ENCODE results near the gene HINFP.
"Not testable (repeated sequence)": the region's sequence is repeated elsewhere in the genome, so short reads cannot be mapped to it uniquely, and the experiment has no call there.

Gene HINFP

DNA sequence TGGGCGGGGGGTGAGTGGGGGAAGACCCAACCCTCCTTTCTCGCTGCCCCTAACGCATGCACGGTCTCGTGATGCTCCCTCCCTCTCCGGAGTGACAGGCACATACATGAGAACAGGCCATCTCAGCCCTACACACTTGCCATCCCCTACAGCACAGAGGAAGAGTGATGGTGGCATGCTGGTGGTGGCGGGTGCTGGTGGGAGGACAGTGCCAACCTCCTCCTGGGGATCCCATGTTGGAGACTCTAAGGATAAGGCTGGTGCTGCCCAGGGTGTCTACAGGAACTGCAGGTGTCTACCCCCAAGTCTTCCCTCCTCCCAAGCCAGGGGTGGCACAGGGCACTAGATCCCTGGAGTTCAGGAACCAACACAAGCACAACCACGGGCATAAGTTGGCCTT is 40.5 kb downstream of the HINFP start:
- no peak for DNase-seq

DNA sequence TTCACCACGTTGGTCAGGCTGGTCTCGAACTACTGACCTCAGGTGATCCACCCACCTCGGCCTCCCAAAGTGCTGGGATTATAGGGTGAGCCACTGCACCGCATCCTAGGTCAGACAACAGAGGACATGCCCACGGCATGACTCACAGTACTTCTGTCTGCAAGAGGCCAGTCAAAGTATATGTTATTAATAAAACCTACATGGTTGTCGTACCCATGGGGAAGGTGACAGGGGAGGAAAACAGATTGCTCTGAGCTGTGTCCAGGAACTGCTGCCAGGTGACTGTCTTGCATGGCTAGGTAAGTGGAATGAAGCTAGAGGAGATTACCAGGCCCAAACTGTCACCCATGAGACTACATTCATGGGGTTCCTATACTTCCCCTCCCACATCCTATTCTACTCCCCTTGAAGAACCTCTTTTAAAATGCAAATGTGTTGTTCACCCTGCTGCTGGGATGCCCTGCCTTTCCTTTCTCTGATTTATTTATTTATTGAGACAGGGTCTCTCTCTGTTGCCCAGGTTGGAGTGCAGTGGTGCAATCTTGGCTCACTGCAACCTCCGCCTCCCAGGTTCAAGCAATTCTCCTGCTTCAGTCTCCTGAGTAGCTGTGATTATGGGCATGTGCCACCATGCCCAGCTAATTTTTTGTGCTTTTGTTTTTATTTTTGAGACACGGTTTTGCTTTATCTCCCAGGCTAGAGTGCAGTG is 45.1 kb downstream of the HINFP start:
- DNase-seq, result no peak

DNA sequence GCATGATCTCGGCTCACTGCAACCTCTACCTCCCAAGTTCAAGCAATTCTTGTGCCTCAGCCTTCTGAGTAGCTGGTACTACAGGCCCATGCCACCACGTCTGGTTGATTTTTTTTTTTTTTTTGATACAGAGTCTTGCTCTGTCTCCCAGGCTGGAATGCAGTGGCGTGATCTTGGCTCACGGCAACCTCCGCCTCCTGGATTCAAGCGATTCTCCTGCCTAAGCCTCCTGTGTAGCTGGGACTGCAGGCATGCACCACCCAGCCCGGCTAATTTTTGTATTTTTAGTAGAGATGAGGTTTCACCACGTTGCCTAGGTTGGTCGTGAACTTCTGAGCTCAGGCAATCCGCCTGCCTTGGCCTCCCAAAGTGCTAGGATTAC is 45.7 kb downstream of the HINFP start:
- not testable (repeated sequence) for DNase-seq

DNA sequence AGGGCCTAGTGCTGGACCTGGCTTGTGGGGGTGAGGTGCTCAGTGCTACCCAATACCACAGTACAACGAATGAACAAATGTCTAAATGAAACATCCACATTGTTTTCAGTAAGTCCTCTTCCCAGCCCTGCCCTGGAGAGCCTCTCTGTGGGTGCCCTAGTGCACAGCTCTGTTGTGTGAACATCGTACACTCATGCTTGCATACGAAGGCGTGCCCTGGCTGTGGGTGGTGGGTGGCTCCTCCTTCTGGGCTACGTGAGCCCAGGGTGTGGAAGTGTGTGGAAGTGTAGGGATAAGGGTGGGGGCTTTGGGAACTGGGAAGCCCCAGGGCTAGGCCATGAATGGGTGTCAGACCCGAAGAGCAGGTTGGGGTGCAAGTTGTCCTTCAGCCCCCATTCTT is 46.6 kb downstream of the HINFP start:
- DNase-seq, result no peak

DNA sequence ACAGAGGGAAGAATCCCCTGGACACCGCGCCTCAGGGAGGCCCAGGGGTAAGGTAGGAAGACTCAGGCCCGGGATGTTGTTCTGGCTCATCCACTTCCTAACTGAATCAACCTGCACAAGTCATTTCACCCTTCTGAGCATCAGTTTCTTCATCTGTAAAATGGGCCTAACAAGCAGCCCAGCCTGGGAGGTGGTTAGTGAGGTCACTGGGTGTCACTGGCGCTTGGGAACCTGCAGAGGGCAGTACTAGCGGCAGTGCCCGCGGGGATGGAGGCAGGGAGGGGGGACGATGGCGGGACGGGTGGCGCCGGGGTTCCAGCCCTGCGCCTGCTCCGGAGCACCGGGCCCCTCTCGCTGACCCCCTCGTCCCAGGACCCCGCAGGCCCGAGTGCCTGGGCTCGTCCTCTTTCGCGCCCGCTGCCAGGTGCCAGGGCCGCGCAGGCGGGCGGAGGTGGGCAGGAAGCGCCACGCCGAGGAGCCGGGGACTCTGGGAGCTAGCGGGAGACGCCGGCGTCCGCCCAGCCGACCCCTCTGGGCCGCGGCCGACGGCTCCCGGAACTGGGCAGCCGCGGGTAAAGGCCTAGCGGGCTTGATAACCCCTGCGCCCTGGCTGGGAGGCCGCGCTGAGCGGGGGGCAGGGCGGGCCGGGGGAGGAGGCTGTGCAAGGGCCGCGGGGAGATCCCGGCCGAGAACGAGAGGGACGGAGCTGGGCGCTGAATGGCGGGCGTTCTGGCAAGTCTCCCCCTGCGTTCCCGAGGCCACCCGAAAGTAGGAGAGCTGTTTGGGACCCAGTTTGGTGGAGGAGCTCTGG is 47.3 kb downstream of the HINFP start, which contains the start of gene NLRX1:
Gene NLRX1, plus strand, starts transcription at position 255 of the 811 bp plus-strand sequence. CDS start 2,679 bp downstream, outside the sequence.
- peak; percentile 89 for DNase-seq

DNA sequence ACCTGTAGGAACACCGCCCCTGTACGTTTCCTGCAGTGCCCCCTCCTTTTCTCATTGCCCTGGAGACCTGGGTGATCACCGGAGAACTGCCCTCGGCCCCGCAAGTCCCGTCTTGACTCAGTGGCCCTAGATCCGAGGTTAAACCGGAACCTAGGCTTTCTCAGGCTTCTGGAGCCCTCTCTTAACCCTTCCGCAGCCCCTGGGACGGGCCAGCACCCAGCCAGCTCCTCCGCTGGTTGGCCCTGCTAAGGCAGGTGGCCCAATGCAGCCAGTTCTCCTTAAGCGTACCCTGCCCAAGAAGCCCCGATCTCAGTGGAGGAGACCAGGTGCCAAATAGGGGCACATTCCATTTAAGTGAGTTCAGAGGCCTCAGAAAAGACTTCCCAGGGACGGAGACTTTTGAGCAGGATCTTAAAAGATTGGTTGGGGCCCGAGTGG is 47.9 kb downstream of the HINFP start:
- DNase-seq, result peak; percentile 64

DNA sequence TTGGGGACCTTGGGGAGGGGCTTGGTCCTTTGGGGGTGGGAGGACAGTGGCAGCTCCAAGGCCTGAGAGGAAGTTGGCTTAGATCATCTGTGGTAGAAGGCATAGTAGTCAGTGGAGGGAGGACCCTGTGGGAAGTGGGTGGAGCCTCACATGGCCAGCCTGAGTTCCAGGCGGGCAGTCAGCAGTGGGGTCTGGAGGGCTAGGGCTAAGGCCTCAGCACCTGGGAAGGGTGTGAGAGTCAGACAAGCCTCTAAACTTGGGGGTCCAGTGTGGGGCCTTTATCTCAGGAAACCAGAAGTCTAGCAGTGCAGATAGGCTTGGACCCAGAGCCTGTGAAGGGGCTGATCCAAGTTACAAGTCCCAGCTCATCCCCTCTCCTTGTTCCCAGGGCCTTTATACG is 51.1 kb downstream of the HINFP start:
- no peak for DNase-seq

DNA sequence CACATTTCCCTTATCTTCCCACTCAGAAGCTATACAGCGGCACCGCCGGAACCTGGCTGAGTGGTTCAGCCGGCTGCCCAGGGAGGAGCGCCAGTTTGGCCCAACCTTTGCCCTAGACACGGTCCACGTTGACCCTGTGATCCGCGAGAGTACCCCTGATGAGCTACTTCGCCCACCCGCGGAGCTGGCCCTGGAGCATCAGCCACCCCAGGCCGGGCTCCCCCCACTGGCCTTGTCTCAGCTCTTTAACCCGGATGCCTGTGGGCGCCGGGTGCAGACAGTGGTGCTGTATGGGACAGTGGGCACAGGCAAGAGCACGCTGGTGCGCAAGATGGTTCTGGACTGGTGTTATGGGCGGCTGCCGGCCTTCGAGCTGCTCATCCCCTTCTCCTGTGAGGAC is 52.1 kb downstream of the HINFP start:
- no peak for DNase-seq

DNA sequence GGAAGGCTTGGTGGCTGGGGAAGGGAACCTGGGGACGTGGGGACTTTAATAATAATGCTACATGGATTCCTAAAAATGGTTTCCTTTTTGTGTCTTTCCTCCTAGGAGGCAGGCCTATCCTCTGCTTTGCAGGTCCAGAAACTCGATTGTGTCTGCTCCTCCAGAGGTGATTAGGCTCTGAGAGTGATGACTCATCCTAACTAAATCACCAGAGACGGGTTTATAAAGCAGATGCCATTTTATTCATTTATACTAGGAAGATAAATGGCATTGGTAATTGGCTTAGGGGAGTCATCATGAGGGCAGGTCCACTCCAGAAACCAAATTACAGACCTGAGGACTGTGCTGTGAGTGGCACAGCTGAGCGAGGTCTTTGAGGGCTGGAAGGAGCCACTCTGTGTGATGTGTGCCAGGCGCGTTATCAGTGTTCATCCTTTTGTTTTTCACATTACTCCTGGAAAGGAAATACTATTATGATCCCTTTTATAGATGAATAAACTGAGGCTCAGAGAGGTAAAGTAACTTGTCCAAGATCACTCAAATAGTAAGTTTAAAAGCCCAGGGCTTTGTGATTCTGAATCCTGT is 54.2 kb downstream of the HINFP start:
- DNase-seq, result no peak

DNA sequence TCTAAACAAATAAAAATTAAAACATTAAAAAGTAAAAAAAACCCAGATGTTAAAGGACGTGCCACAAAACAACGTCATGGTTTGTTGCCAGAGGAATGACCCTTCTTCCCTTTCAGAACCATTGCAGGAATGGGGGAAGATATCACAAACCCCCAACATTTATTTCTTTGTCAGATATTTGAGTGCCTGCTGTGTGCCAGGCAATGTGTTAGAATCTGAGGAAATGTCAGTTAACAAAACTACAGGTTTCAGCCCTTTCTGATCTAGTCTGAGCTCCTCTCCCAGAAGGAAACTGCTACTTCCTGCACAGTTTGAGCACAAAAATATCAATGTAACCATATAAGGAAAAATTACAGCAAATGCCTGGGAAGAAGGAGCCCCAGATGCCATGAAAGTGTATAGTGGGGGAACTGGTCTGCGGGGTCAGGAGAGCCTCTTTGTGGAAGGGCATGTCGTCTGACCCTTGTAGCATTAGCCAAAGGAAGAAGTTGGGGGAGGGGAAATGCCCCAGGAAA is 56.8 kb downstream of the HINFP start:
- DNase-seq, result no peak

DNA sequence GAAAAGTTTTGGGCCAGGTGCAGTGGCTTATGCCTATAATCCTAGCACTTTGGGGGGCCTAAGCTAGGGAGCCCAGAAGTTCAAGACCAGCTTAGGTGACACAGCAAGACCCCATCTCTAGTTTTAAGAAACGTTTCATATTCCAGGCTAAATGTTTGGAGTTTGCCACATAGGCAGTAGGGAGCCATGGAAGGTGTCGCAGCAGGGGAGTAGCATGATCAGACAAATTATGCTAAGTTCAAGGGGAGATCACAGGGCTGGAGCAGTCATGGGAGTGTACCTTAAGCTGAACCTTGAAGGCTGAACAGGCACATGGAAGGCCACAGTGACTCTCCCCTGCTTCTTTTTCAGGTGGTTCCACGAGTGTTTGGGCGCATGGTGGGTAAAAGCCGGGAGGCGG is 58.0 kb downstream of the HINFP start:
- DNase-seq, result no peak

DNA sequence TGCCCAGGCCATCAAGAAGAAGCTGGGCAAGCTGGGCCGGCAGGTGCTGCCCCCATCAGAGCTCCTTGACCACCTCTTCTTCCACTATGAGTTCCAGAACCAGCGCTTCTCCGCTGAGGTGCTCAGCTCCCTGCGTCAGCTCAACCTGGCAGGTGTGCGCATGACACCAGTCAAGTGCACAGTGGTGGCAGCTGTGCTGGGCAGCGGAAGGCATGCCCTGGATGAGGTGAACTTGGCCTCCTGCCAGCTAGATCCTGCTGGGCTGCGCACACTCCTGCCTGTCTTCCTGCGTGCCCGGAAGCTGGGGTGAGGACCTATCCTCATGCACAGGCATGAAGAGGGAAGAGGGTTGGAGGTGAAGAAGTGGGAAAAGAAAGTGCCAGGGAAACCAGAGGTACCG is 58.6 kb downstream of the HINFP start:
- DNase-seq, result no peak

DNA sequence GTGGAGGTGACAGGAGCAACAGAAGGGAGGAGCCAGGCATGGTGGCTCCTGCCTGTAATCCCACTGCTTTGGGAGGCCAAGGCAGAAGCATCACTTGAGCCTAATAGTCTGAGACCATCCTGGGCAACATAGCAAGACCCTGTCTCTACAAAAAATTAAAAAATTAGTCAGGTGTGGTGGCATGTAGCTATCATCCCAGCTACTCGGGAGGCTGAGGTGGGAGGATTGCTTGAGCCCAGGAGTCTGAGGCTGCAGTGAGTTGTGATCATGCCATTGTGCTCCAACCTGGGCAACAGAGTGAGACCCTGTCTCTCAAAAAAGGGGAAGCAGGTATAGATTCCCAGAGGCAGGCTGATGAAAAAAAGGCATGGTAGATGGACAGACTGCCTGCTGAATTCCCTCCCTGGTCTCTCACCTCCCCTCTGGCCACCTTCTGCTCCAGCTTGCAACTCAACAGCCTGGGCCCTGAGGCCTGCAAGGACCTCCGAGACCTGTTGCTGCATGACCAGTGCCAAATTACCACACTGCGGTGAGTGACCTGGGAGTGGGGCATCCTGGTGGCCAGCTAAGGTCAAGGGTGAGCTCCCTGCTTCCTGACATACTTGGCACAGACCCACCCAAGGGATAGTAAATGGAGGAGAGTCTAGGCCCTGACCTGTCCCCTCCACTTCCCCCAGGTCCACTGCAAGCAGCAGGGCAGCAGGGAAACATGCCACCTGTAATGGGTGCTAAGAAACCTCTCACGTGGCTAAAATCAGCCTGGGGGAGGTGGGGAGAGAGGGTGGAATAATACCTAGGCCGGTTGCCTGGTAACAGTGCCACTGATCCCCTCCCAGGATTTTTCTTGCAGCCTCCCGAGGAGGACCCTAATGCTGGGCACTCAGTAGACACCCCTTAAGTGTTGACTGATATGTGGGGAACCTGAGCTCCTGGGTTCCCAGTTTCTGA is 59.6 kb downstream of the HINFP start:
- no peak for DNase-seq

DNA sequence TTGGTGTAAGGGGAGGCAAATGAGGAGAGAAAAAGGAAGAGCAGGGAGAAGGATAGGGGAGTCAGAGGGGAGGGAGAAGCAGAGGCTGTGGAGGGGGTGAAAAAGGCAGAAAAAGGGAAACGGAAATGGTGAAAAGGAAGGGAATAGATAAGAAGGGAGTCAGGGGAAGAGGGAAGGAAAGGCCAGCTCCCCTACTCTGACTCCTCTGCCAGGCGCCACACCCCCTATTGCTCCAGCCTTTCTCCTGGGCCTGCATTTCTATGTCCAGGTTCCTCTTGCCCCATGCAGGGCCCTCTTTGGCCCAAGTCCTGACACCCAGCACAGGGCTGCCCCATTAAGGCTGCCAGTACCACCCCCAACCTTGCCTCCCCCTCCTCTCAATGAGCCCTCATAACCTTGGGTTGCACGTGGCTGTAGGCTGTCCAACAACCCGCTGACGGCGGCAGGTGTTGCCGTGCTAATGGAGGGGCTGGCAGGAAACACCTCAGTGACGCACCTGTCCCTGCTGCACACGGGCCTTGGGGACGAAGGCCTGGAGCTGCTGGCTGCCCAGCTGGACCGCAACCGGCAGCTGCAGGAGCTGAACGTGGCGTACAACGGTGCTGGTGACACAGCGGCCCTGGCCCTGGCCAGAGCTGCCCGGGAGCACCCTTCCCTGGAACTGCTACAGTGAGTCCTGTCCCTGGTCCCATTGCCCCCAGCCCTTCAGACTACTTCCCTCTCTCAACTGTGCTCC is 60.5 kb downstream of the HINFP start:
- DNase-seq, result no peak

DNA sequence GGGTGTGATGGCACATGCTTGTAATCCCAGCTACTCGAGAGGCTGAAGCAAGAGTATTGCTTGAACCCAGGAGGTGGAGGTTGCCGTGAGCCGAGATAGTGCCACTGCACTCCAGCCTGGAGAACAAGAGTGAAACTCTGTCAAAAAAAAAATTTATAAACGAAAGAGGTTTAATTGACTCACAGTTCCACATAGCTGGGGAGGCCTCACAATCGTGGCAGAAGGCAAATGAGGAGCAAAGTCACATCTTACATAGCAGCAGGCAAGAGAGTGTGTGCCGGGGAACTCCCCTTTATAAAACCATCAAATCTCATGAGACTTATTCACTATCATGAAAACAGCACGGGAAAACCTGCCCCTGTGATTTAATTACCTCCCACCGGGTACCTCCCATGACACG is 63.0 kb downstream of the HINFP start:
- DNase-seq, result not testable (repeated sequence)
